Lung (tissue), 12 donors: ENCODE data around the gene HMX3. TPM values are rescaled to one million over a fixed set of nuclear protein-coding genes. Genes with fewer than 3 reads are reported as not detected.

ENCODE experiments used
- ATAC-seq: fragments of 200-7000 bp; cut with Tn5 transposase; one replicate; pipeline ENCODE4 v1.9.1; 2020; ENCODE audit warnings: moderate number of reproducible peaks; ENCODE audit not compliant: insufficient read depth, low FRiP score
- DNase-seq, 3 donors: peaks; one replicate each; pipeline ENCODE4 v3.0.0-alpha.2; 2013 to 2017
- H3K27ac ChIP-seq, 2 donors: one replicate each; pipeline ENCODE4 v1.5.1; 2013; ENCODE audit warnings: mild to moderate bottlenecking in 2 of 2, moderate library complexity in 2 of 2, control low read depth in 1 of 2, inconsistent platforms in 1 of 2, low read depth in 1 of 2, low read length in 1 of 2
- H3K27me3 ChIP-seq, 3 donors: one replicate each; pipeline ENCODE4 v1.5.1; 2013; ENCODE audit warnings: low read length in 2 of 3; ENCODE audit not compliant: control insufficient read depth in 3 of 3, insufficient read depth in 3 of 3
- H3K36me3 ChIP-seq, 4 donors: one replicate each; pipeline ENCODE4 v1.5.1; 2013; ENCODE audit warnings: low read length in 4 of 4, mild to moderate bottlenecking in 1 of 4, moderate library complexity in 1 of 4; ENCODE audit not compliant: control insufficient read depth in 4 of 4, insufficient read depth in 4 of 4
- H3K4me1 ChIP-seq, 5 donors: one replicate each; pipeline ENCODE4 v1.5.1; 2013; ENCODE audit warnings: low read length in 5 of 5, mild to moderate bottlenecking in 2 of 5, moderate library complexity in 1 of 5; ENCODE audit not compliant: control insufficient read depth in 5 of 5, insufficient read depth in 5 of 5
- H3K4me3 ChIP-seq: one replicate; pipeline ENCODE4 v1.5.1; 2013; ENCODE audit warnings: mild to moderate bottlenecking, control low read depth, moderate library complexity
- H3K9ac ChIP-seq, 2 donors: one replicate each; pipeline ENCODE4 v1.5.1; 2013; ENCODE audit warnings: low read length in 2 of 2, control low read depth in 1 of 2; ENCODE audit not compliant: insufficient read depth in 1 of 2
- H3K9me3 ChIP-seq, 4 donors: one replicate each; pipeline ENCODE4 v1.5.1; 2013; ENCODE audit warnings: low read length in 3 of 4, mild to moderate bottlenecking in 1 of 4, moderate library complexity in 1 of 4; ENCODE audit not compliant: control insufficient read depth in 4 of 4, insufficient read depth in 3 of 4
- CTCF ChIP-seq: IDR thresholded peaks from 2 replicates; pipeline ENCODE4 v1.5.1; 2012; ENCODE audit warnings: mild to moderate bottlenecking; ENCODE audit errors: control extremely low read depth, extremely low read depth
- WGBS, 2 donors: extraction: QIAGEN DNeasy Blood & Tissue Kit; methylation state at CpG; one replicate each; pipeline ENCODE4 v1.1.7; 2013; 5-methylcytosine and 5-hydroxymethylcytosine counted together
- polyA plus RNA-seq, 2 donors: library from polyadenylated mRNA; stranded (reverse); fragments of 200-250 nt; gene quantifications; one replicate each; pipeline ENCODE4 v1.2.1, GENCODE V29; 2013
- total RNA-seq, 2 donors: library from RNA; depleted of rRNA in 1 of 2; stranded (reverse); fragments of >200 nt in 1 of 2; gene quantifications; one replicate each; pipeline ENCODE4 v1.2.1, GENCODE V29; 2014 to 2021
- donor health status: control.
- donor health status: control.
- donor health status: Bipolar disorder and iron deficiency.
- donor health status: healthy.
- donor health status: DM: yes; HTN: yes; CAD: no.

Gene HMX3
- total and polyA plus RNA-seq, 4 donors = not detected

GRCh38 chr10:123144697-123145541 is 9.1 kb downstream of the HMX3 start:
- no peaks in the 10 kb centered on the region for H3K36me3 ChIP-seq
- H3K4me1 ChIP-seq = peaks cover 0 to 24% (median 5%) of the 10 kb centered on the region in 5 donors
- ATAC-seq = no peak
- TF ChIP-seq CTCF = no peak
- peaks cover 0 to 12% (median 0%) of the 10 kb centered on the region in 4 donors for H3K9me3 ChIP-seq
- DNase-seq = no peak
- no peak overlapping the region for H3K9ac ChIP-seq
- H3K27ac ChIP-seq = no peak overlapping the region
- no peak overlapping the region for H3K4me3 ChIP-seq
- WGBS, 2 donors = 4 to 5% methylated on average over 29 of the region's 29 CpGs
- H3K27me3 ChIP-seq = peaks cover 23 to 93% (median 80%) of the 10 kb centered on the region in 3 donors

GRCh38 chr10:123145542-123146012 is 9.8 kb downstream of the HMX3 start:
- no peak for ATAC-seq
- no peak overlapping the region for H3K4me3 ChIP-seq
- DNase-seq = no peak

GRCh38 chr10:123146013-123146893 is 10.5 kb downstream of the HMX3 start:
- no peak for TF ChIP-seq CTCF
- no peak for ATAC-seq
- H3K36me3 ChIP-seq = no peaks in the 10 kb centered on the region
- H3K9me3 ChIP-seq = peaks cover 0 to 12% (median 0%) of the 10 kb centered on the region in 4 donors
- H3K27ac ChIP-seq = no peak overlapping the region
- H3K4me1 ChIP-seq = peaks cover 0 to 31% (median 10%) of the 10 kb centered on the region in 5 donors
- WGBS, 2 donors = 2 to 4% methylated on average over 59 of the region's 59 CpGs
- peaks cover 23 to 94% (median 79%) of the 10 kb centered on the region in 3 donors for H3K27me3 ChIP-seq
- no peak overlapping the region for H3K9ac ChIP-seq
- no peak for DNase-seq
- no peak overlapping the region for H3K4me3 ChIP-seq

More at GRCh38 chr10:123145542-123146012, 9.8 kb downstream of the HMX3 start:
- peaks cover 23 to 94% (median 80%) of the 10 kb centered on the region in 3 donors for H3K27me3 ChIP-seq
- WGBS, 2 donors = 2 to 6% methylated on average over 14 of the region's 14 CpGs
- no peaks in the 10 kb centered on the region for H3K36me3 ChIP-seq
- H3K9ac ChIP-seq = no peak overlapping the region
- H3K27ac ChIP-seq = no peak overlapping the region
- H3K9me3 ChIP-seq = peaks cover 0 to 12% (median 0%) of the 10 kb centered on the region in 4 donors
- no peak for TF ChIP-seq CTCF
- peaks cover 0 to 26% (median 10%) of the 10 kb centered on the region in 5 donors for H3K4me1 ChIP-seq
